Bronchial epithelial cell (primary cell): ENCODE data around the gene MRPS35. TPM values are rescaled to one million over a fixed set of nuclear protein-coding genes. Genes with fewer than 3 reads are reported as not detected.

ENCODE experiments used
- DNase-seq: peaks from one replicate; pipeline ENCODE4 v3.0.0-alpha.2; 2010; ENCODE audit warnings: low read depth
- FAIRE-seq: peaks from 2 replicates; lab custom pipeline; 2011; peaks lifted over from hg19 to GRCh38; lab: Jason Lieb, UNC
- H3K27me3 ChIP-seq: 2 replicates; pipeline ENCODE4 v1.5.1; 2011; ENCODE audit warnings: low read length; ENCODE audit not compliant: control insufficient read depth, insufficient read depth
- H3K36me3 ChIP-seq: 2 replicates; pipeline ENCODE4 v1.5.1; 2011; ENCODE audit warnings: low read length; ENCODE audit not compliant: control insufficient read depth, insufficient read depth
- H3K4me3 ChIP-seq: 2 replicates; pipeline ENCODE4 v1.5.1; 2011; ENCODE audit warnings: mild to moderate bottlenecking, low read depth, low read length, control low read depth
- total RNA-seq: library from RNA; depleted of rRNA; stranded (reverse); fragments of >200 nt; gene quantifications from 2 replicates; pipeline ENCODE4 v1.2.1, GENCODE V29; 2014
- TF ChIP-seq, protein P1 (sequence below): IDR thresholded peaks from 2 replicates; pipeline ENCODE4 v1.5.1; 2011; ENCODE audit warnings: mild to moderate bottlenecking, moderate library complexity, low read length, control low read depth, inconsistent platforms; ENCODE audit not compliant: insufficient read depth, severe bottlenecking

MRPS35 gene
- total RNA-seq, 1 donor from 2014 or later, result 69.8 TPM

DNA sequence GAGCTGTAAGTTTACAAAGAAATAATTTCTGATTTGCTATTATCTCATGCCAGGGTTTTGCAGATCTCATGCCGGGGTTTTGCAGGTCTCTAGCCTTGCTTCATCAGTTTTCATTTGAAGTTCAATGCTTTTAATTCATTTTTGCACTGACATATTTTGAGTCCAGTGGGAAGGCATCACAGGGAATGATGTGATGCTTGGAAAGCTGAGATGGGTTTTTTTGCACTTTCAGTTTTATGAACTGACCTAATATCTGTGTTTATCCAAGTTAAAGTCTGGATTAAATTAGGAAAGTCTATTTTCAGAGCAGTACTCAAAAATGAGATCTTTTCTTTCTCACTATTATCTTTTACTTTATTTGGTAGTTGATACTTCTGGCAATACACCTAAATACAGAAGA, 38.0 kb upstream of the MRPS35 start:
- H3K27me3 ChIP-seq, result no peaks in the 10 kb centered on the region
- FAIRE-seq (no peak), DNase-seq (no peak)
- no peak overlapping the region for H3K4me3 ChIP-seq
- peaks cover 14% of the 10 kb centered on the region for H3K36me3 ChIP-seq
- TF ChIP-seq, protein P1, sequence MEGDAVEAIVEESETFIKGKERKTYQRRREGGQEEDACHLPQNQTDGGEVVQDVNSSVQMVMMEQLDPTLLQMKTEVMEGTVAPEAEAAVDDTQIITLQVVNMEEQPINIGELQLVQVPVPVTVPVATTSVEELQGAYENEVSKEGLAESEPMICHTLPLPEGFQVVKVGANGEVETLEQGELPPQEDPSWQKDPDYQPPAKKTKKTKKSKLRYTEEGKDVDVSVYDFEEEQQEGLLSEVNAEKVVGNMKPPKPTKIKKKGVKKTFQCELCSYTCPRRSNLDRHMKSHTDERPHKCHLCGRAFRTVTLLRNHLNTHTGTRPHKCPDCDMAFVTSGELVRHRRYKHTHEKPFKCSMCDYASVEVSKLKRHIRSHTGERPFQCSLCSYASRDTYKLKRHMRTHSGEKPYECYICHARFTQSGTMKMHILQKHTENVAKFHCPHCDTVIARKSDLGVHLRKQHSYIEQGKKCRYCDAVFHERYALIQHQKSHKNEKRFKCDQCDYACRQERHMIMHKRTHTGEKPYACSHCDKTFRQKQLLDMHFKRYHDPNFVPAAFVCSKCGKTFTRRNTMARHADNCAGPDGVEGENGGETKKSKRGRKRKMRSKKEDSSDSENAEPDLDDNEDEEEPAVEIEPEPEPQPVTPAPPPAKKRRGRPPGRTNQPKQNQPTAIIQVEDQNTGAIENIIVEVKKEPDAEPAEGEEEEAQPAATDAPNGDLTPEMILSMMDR, result no peak

DNA sequence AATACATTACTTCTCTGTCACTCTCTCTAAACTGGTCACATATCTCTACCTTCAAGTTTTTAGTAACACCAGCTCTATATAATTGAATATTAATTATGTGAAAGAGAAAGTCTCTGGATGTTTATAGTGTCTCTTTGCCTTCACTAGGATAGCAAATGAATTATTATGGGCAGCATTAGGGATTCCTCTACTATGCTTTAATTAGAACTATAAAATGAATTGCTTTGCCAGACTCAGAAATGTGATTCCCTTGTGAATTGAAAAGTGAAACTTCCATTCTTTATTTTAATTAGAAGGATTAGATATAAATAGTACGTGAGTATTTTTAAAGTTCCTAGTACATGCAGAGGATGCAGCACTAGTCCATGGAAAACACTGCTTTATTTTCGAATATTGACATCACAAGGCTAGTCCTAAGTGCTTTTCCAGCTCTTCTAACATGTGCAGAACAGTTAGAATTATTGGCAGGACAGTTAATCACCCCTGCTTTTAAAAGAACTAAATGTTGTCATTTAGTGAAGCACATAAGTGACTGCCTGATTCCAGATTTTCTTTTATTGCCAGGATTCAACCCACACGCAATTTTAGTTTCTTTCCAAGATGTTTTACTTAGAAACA, 37.4 kb upstream of the MRPS35 start:
- H3K36me3 ChIP-seq, result peaks cover 9% of the 10 kb centered on the region
- no peak for FAIRE-seq

DNA sequence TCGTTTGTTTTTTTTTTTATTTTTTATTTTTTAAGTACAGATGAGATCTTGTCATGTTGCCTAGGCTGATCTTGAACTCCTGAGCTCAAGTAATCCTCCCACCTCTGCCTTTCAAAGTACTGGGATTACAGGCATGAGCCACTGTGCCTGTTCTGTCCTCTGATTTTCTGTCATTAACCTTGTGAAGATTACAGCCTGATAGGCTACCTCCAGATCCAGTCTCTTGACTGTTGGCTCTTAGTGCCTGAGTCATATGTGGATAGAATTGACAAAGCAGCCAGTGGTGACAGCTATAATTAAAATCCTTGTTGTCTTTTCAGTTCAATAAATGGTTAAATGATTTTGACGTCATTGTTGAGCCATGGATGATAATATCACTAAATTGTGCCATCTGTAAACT, 35.6 kb upstream of the MRPS35 start:
- H3K27me3 ChIP-seq, result no peaks in the 10 kb centered on the region
- FAIRE-seq (no peak), DNase-seq (no peak)
- TF ChIP-seq, protein P1, result no peak
- H3K4me3 ChIP-seq, result no peak overlapping the region
- H3K36me3 ChIP-seq, result peaks cover 9% of the 10 kb centered on the region

More for the DNA sequence above, 37.4 kb upstream of the MRPS35 start:
- Histone ChIP-seq H3K27me3 (no peaks in the 10 kb centered on the region), H3K4me3 (no peak overlapping the region)
- no peak for DNase-seq
- TF ChIP-seq, protein P1, result no peak

DNA sequence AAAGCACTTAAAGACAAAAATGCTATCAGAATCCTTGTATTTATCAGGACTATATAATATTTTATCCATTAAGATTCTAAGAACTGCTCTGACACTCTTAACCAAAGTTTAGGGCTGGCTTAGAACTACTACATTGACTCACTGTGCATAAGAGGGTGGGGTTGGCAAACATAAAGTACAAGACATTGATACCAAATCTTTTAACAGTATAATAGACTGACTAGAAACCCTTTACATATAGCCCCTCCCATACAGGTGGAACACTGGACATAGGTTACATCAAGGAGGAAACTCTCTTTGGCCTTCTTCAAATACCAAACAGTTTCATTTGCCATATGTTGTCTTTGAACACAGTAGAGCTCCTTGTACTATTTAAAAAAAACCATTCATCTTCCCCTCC, 30.0 kb upstream of the MRPS35 start:
- FAIRE-seq, result no peak
- no peak overlapping the region for H3K4me3 ChIP-seq
- DNase-seq, result no peak
- TF ChIP-seq, protein P1, result no peak
- peaks cover 20% of the 10 kb centered on the region for H3K36me3 ChIP-seq
- H3K27me3 ChIP-seq, result no peaks in the 10 kb centered on the region

DNA sequence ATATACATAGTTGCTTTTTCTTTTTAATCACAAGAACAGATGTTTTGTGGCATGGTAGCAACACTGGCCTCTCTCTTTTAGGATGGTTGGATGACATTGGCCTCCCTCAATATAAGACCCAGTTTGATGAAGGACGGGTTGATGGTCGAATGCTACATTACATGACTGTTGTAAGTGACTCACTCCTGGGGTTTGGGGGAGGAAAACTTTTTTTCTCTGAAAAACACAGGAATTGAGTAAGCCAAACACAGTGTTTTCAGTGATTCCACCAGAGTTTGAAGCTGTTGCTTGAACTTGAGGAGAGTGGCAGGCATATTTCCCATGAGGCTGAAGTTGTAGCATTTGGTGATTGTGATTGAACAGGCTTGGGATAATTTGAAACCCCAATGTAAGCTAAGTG, 28.1 kb upstream of the MRPS35 start:
- Histone ChIP-seq H3K27me3 (no peaks in the 10 kb centered on the region), H3K36me3 (peaks cover 22% of the 10 kb centered on the region), H3K4me3 (no peak overlapping the region)
- DNase-seq (no peak), FAIRE-seq (no peak)
- TF ChIP-seq, protein P1, result no peak

DNA sequence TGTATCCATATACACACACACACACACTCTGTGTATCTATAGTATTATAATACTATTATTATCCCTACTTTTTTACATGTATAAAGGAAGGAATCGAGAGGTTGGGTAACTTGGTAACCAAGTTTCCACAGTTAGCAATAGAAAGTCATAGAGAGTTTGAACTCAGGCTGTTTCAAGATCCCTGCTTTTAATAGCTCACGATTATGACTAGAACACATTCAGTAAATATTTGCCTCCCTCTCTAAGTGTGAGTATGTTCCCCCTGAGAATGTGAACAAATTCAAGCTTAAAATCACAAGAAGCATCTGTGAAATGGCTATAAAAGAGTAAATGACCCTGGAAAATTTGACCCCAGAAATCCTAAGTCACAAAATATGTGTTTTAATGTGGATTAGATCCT, 25.4 kb upstream of the MRPS35 start:
- FAIRE-seq, result no peak
- no peaks in the 10 kb centered on the region for H3K27me3 ChIP-seq
- no peak for DNase-seq
- TF ChIP-seq, protein P1, result no peak
- H3K36me3 ChIP-seq, result peaks cover 25% of the 10 kb centered on the region
- H3K4me3 ChIP-seq, result no peak overlapping the region
